KMS-11 (cell line): ENCODE data around the gene TAOK1.

Experiments used
- H2AFZ ChIP-seq: fragments of 200-600 bp; sonication (generic); 2 replicates; pipeline ENCODE4 v1.6.1; 2016; ENCODE audit warnings: antibody characterized with exemption, mixed run types, low read depth
- H3K27ac ChIP-seq: fragments of 200-600 bp; sonication (generic); 2 replicates; pipeline ENCODE4 v1.6.1; 2016; ENCODE audit warnings: mild to moderate bottlenecking, mixed run types
- H3K27me3 ChIP-seq: fragments of 200-600 bp; sonication (generic); 2 replicates; pipeline ENCODE4 v1.6.1; 2017; ENCODE audit warnings: mild to moderate bottlenecking, low read depth, mixed run types, moderate library complexity; ENCODE audit not compliant: insufficient read depth
- H3K36me3 ChIP-seq: fragments of 200-600 bp; sonication (generic); 2 replicates; pipeline ENCODE4 v1.6.1; 2017; ENCODE audit warnings: mild to moderate bottlenecking, mixed run types; ENCODE audit not compliant: insufficient read depth
- H3K4me1 ChIP-seq: fragments of 200-600 bp; sonication (generic); 2 replicates; pipeline ENCODE4 v1.6.1; 2016; ENCODE audit warnings: mild to moderate bottlenecking, low read depth, mixed run types; ENCODE audit not compliant: poor library complexity, severe bottlenecking
- H3K4me2 ChIP-seq: fragments of 200-600 bp; sonication (generic); 2 replicates; pipeline ENCODE4 v1.7.0; 2016; ENCODE audit warnings: mild to moderate bottlenecking, mixed run types
- H3K4me3 ChIP-seq: fragments of 200-600 bp; sonication (generic); IDR thresholded peaks from 2 replicates; pipeline ENCODE4 v1.6.1; 2017; ENCODE audit warnings: low read depth, low read length, mixed read lengths; ENCODE audit not compliant: insufficient read depth
- H3K79me2 ChIP-seq: fragments of 200-600 bp; sonication (generic); 2 replicates; pipeline ENCODE4 v1.6.1; 2016; ENCODE audit warnings: low read depth, mixed run types; ENCODE audit not compliant: insufficient read depth
- H3K9ac ChIP-seq: fragments of 200-600 bp; sonication (generic); 2 replicates; pipeline ENCODE4 v1.6.1; 2016; ENCODE audit warnings: mild to moderate bottlenecking, mixed run types
- H4K20me1 ChIP-seq: fragments of 200-600 bp; sonication (generic); 2 replicates; pipeline ENCODE4 v1.6.1; 2016; ENCODE audit warnings: mild to moderate bottlenecking, mixed run types; ENCODE audit not compliant: insufficient read depth
- TF ChIP-seq, protein P1 (sequence below): fragments of 200-600 bp; sonication (generic); conservative IDR thresholded peaks from 2 replicates; pipeline ENCODE4 v1.6.1; 2017; ENCODE audit warnings: low read depth, mild to moderate bottlenecking, antibody characterized with exemption, low read length, moderate library complexity, mixed read lengths

TAOK1 gene

DNA sequence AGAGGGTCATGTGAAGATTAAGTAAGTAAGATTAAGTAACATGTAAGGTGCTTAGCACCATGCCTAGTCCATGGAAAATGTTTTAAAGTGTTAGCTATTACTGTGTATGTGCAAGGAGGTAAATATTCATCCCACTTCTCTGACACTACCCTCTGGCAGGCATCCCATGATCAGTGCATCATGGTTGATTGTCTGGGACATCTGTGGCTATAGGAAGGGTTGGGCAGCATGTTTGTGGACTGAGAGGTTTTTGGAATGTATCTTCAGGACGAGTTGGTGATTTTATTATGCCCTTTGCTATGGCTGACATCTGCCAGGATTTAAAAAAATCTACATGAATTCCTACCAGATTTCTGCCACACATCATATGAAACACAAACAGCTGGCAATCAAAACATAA lies 6.5 kb upstream of the TAOK1 start:
- H3K27me3 ChIP-seq = no peaks in the 10 kb centered on the region
- H3K4me2 ChIP-seq = no peak overlapping the region
- TF ChIP-seq, protein P1, sequence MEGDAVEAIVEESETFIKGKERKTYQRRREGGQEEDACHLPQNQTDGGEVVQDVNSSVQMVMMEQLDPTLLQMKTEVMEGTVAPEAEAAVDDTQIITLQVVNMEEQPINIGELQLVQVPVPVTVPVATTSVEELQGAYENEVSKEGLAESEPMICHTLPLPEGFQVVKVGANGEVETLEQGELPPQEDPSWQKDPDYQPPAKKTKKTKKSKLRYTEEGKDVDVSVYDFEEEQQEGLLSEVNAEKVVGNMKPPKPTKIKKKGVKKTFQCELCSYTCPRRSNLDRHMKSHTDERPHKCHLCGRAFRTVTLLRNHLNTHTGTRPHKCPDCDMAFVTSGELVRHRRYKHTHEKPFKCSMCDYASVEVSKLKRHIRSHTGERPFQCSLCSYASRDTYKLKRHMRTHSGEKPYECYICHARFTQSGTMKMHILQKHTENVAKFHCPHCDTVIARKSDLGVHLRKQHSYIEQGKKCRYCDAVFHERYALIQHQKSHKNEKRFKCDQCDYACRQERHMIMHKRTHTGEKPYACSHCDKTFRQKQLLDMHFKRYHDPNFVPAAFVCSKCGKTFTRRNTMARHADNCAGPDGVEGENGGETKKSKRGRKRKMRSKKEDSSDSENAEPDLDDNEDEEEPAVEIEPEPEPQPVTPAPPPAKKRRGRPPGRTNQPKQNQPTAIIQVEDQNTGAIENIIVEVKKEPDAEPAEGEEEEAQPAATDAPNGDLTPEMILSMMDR = no peak

DNA sequence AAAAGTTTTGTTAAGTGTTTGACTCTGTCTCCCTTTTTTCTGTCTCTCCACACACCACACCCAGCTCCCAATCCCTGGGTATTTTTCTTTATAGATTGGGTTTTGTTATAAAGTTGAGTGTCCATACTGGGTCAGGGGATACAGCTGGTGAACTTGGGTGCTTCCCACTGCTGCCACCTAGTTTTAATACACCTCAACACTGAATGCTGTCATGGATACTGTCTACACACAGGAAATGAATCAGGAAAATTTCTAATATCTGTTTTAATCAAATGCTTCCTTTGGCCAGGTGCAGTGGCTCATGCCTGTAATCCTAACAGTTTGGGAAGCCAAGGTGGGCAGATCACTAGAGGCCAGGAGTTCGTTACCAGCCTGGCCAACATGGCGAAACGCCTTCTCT lies 5.3 kb upstream of the TAOK1 start:
- no peak overlapping the region for H3K4me3 ChIP-seq
- TF ChIP-seq, protein P1 = no peak
- no peaks in the 10 kb centered on the region for H3K36me3 ChIP-seq
- no peaks in the 10 kb centered on the region for H4K20me1 ChIP-seq
- H3K9ac ChIP-seq = no peak overlapping the region
- no peak overlapping the region for H3K27ac ChIP-seq
- H3K27me3 ChIP-seq = no peaks in the 10 kb centered on the region
- H3K79me2 ChIP-seq = no peaks in the 10 kb centered on the region
- H2AFZ ChIP-seq = no peak overlapping the region
- H3K4me1 ChIP-seq = peaks cover 5% of the 10 kb centered on the region
- H3K4me2 ChIP-seq = no peak overlapping the region

More for the DNA sequence above, 6.5 kb upstream of the TAOK1 start:
- Histone ChIP-seq H4K20me1 (no peaks in the 10 kb centered on the region), H3K27ac (no peak overlapping the region), H3K4me1 (no peaks in the 10 kb centered on the region), H3K9ac (no peak overlapping the region), H3K36me3 (no peaks in the 10 kb centered on the region), H2AFZ (no peak overlapping the region), H3K4me3 (no peak overlapping the region), H3K79me2 (no peaks in the 10 kb centered on the region)

DNA sequence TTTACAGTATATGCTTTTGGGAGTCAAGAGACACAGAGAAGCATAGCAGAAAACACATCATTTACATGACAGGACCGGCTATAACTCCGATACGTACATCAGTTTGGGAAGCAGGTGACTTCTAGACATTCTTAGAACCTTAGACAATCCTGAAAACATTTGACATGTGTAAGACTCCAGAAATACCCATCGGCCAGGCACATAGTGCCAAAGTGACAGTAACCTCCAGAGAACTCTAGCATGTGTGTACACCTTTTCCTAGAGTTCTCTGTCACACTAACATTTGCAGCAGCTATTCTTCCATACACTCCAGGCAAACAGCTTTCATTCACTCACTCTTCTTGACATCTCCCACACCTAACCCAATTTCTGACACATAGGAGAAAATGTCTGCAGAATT lies 3.4 kb upstream of the TAOK1 start:
- no peak overlapping the region for H2AFZ ChIP-seq
- no peaks in the 10 kb centered on the region for H3K27me3 ChIP-seq
- no peak overlapping the region for H3K4me2 ChIP-seq
- H3K79me2 ChIP-seq = peaks cover 11% of the 10 kb centered on the region
- H3K36me3 ChIP-seq = no peaks in the 10 kb centered on the region
- TF ChIP-seq, protein P1 = no peak
- H4K20me1 ChIP-seq = no peaks in the 10 kb centered on the region
- no peak overlapping the region for H3K27ac ChIP-seq
- H3K9ac ChIP-seq = no peak overlapping the region
- H3K4me1 ChIP-seq = peaks cover 7% of the 10 kb centered on the region
- H3K4me3 ChIP-seq = no peak overlapping the region

DNA sequence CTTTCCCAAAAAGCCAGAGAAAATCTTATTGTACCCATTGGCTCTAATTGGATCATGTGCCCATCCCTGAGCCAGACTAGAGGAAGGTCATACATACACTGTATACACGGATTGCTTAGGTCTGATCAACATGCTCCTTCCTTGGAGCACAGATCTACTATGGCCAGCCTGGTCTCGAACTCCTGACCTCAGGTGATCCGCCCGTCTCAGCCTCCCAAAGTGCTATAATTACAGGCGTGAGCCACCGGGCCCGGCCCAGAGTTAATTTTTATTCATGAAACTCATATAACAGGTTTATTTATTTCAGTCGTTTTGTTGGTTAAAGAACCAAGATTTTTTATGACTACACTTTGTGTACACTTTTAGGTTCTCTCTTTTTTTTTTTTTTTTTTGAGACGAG lies 1.2 kb upstream of the TAOK1 start:
- H3K27ac ChIP-seq = no peak overlapping the region
- H4K20me1 ChIP-seq = no peaks in the 10 kb centered on the region
- H3K79me2 ChIP-seq = peaks cover 33% of the 10 kb centered on the region
- H3K36me3 ChIP-seq = no peaks in the 10 kb centered on the region
- H3K4me3 ChIP-seq = no peak overlapping the region
- no peaks in the 10 kb centered on the region for H3K27me3 ChIP-seq
- TF ChIP-seq, protein P1 = no peak
- no peak overlapping the region for H3K4me2 ChIP-seq
- peaks cover 29% of the 10 kb centered on the region for H3K4me1 ChIP-seq
- no peak overlapping the region for H3K9ac ChIP-seq
- no peak overlapping the region for H2AFZ ChIP-seq
